HL-60 (cell line): Measurements from ENCODE around the gene HELZ.

Experiments used
- CTCF ChIP-seq: IDR thresholded peaks from one replicate; pipeline ENCODE4 v1.5.1; 2011; ENCODE audit warnings: low read length, control low read depth, inconsistent platforms; ENCODE audit not compliant: insufficient read depth
- POLR2AphosphoS5 ChIP-seq: IDR thresholded peaks from 2 replicates; pipeline ENCODE4 v1.6.1; 2012; ENCODE audit warnings: low read depth

- TF ChIP-seq CTCF (no peak), POLR2AphosphoS5 (no peak)
Measured at GRCh38 chr17:67051837-67052236, 193.2 kb downstream of the HELZ start.
